Effector memory CD8-positive, alpha-beta T cell (primary cell): ENCODE data around the gene MARCHF3.
"Not testable (repeated sequence)": the region's sequence is repeated elsewhere in the genome, so short reads cannot be mapped to it uniquely, and the experiment has no call there.

ENCODE experiments used
- ATAC-seq: fragments of 150-1000 bp; cut with Tn5 transposase; replicated peaks from 2 replicates; pipeline ENCODE4 v1.10.0; 2021; ENCODE audit warnings: mild to moderate bottlenecking, moderate library complexity
- DNase-seq, 3 experiments: peaks; one replicate each; pipeline ENCODE4 v3.0.0; 2021
- H3K27ac Mint-ChIP-seq, 2 donors: one replicate each; pipeline ENCODE4 v1.8.0; 2022; ENCODE audit warnings: mild to moderate bottlenecking in 2 of 2, mixed read lengths in 2 of 2, moderate library complexity in 2 of 2
- H3K27me3 Mint-ChIP-seq, 2 donors: one replicate each; pipeline ENCODE4 v1.8.0; 2022; ENCODE audit warnings: mixed read lengths in 2 of 2
- H3K36me3 Mint-ChIP-seq: one replicate; pipeline ENCODE4 v1.8.0; 2022; ENCODE audit warnings: mild to moderate bottlenecking, moderate library complexity, mixed read lengths; ENCODE audit not compliant: insufficient read depth
- H3K4me1 Mint-ChIP-seq, 2 donors: one replicate each; pipeline ENCODE4 v1.8.0; 2022; ENCODE audit warnings: low read depth in 2 of 2, mixed read lengths in 2 of 2
- H3K4me3 Mint-ChIP-seq, 2 donors: one replicate each; pipeline ENCODE4 v1.8.0; 2022; ENCODE audit warnings: mild to moderate bottlenecking in 2 of 2, mixed read lengths in 2 of 2, moderate library complexity in 2 of 2
- H3K9me3 Mint-ChIP-seq, 2 donors: one replicate each; pipeline ENCODE4 v1.8.0; 2022; ENCODE audit warnings: mixed read lengths in 2 of 2

The MARCHF3 gene

GRCh38 chr5:127061956-127062355 is 31.6 kb upstream of the MARCHF3 start:
- no peaks in the 10 kb centered on the region for H3K27me3 Mint-ChIP-seq
- no peak for DNase-seq
- no peak overlapping the region for H3K4me3 Mint-ChIP-seq
- no peaks in the 10 kb centered on the region for H3K9me3 Mint-ChIP-seq
- H3K27ac Mint-ChIP-seq, result no peak overlapping the region
- no peak for ATAC-seq
- no peaks in the 10 kb centered on the region for H3K36me3 Mint-ChIP-seq
- H3K4me1 Mint-ChIP-seq, result peaks cover 3 to 11% of the 10 kb centered on the region in 2 donors

- DNase-seq (no peak), ATAC-seq (no peak)
- Mint-ChIP-seq H3K9me3 (no peaks in the 10 kb centered on the region), H3K27me3 (no peaks in the 10 kb centered on the region), H3K36me3 (no peaks in the 10 kb centered on the region), H3K4me3 (no peak overlapping the region), H3K27ac (no peak overlapping the region), H3K4me1 (peaks cover 3 to 11% of the 10 kb centered on the region in 2 donors)
Measured at GRCh38 chr5:127061537-127061936, 31.2 kb upstream of the MARCHF3 start.

GRCh38 chr5:127060470-127060985 is 30.2 kb upstream of the MARCHF3 start:
- ATAC-seq, result no peak
- Mint-ChIP-seq H3K27ac (no peak overlapping the region), H3K36me3 (no peaks in the 10 kb centered on the region), H3K27me3 (no peaks in the 10 kb centered on the region), H3K4me1 (peaks cover 3 to 11% of the 10 kb centered on the region in 2 donors), H3K9me3 (no peaks in the 10 kb centered on the region), H3K4me3 (no peak overlapping the region)
- no peak for DNase-seq

- ATAC-seq (no peak), DNase-seq (no peak)
- Mint-ChIP-seq H3K4me1 (peaks cover 3 to 11% of the 10 kb centered on the region in 2 donors), H3K36me3 (no peaks in the 10 kb centered on the region), H3K9me3 (no peaks in the 10 kb centered on the region), H3K27ac (no peak overlapping the region), H3K27me3 (no peaks in the 10 kb centered on the region), H3K4me3 (no peak overlapping the region)
Measured at GRCh38 chr5:127056896-127057295, 26.5 kb upstream of the MARCHF3 start.

- no peak overlapping the region for H3K4me3 Mint-ChIP-seq
- no peak overlapping the region for H3K27ac Mint-ChIP-seq
- no peaks in the 10 kb centered on the region for H3K36me3 Mint-ChIP-seq
- H3K27me3 Mint-ChIP-seq, result no peaks in the 10 kb centered on the region
- peaks cover 3 to 7% of the 10 kb centered on the region in 2 donors for H3K4me1 Mint-ChIP-seq
- H3K9me3 Mint-ChIP-seq, result no peaks in the 10 kb centered on the region
- DNase-seq (no peak), ATAC-seq (no peak)
Measured at GRCh38 chr5:127055880-127056653, 25.7 kb upstream of the MARCHF3 start.

GRCh38 chr5:127053551-127053950 is 23.2 kb upstream of the MARCHF3 start:
- not testable (repeated sequence) for ATAC-seq, H3K27ac Mint-ChIP-seq, H3K4me3 Mint-ChIP-seq, DNase-seq, H3K27me3 Mint-ChIP-seq, H3K36me3 Mint-ChIP-seq, H3K4me1 Mint-ChIP-seq, H3K9me3 Mint-ChIP-seq

GRCh38 chr5:127053049-127053448 is 22.7 kb upstream of the MARCHF3 start:
- Mint-ChIP-seq H3K27me3 (no peaks in the 10 kb centered on the region), H3K36me3 (no peaks in the 10 kb centered on the region), H3K4me3 (no peak overlapping the region)

GRCh38 chr5:127051591-127051990 is 21.2 kb upstream of the MARCHF3 start:
- no peak for ATAC-seq
- no peaks in the 10 kb centered on the region for H3K4me1 Mint-ChIP-seq
- no peaks in the 10 kb centered on the region for H3K36me3 Mint-ChIP-seq
- H3K4me3 Mint-ChIP-seq, result no peak overlapping the region
- no peak overlapping the region for H3K27ac Mint-ChIP-seq
- no peaks in the 10 kb centered on the region for H3K9me3 Mint-ChIP-seq
- no peaks in the 10 kb centered on the region for H3K27me3 Mint-ChIP-seq
- DNase-seq, result no peak

More at GRCh38 chr5:127053049-127053448, 22.7 kb upstream of the MARCHF3 start:
- ATAC-seq (no peak), DNase-seq (no peak)
- Mint-ChIP-seq H3K4me1 (no peaks in the 10 kb centered on the region), H3K9me3 (no peaks in the 10 kb centered on the region), H3K27ac (no peak overlapping the region)

GRCh38 chr5:127046343-127047072 is 16.1 kb upstream of the MARCHF3 start:
- Mint-ChIP-seq H3K27me3 (no peaks in the 10 kb centered on the region), H3K36me3 (no peaks in the 10 kb centered on the region), H3K4me1 (no peaks in the 10 kb centered on the region), H3K4me3 (no peak overlapping the region), H3K27ac (no peak overlapping the region), H3K9me3 (no peaks in the 10 kb centered on the region)
- DNase-seq (no peak), ATAC-seq (no peak)

GRCh38 chr5:127042593-127042992 is 12.2 kb upstream of the MARCHF3 start:
- Mint-ChIP-seq H3K27me3 (no peaks in the 10 kb centered on the region), H3K9me3 (no peaks in the 10 kb centered on the region), H3K4me1 (no peaks in the 10 kb centered on the region), H3K27ac (no peak overlapping the region), H3K36me3 (no peaks in the 10 kb centered on the region), H3K4me3 (no peak overlapping the region)
- ATAC-seq (no peak), DNase-seq (no peak)

- H3K4me3 Mint-ChIP-seq, result no peak overlapping the region
- H3K27me3 Mint-ChIP-seq, result no peaks in the 10 kb centered on the region
- no peak overlapping the region for H3K27ac Mint-ChIP-seq
- H3K9me3 Mint-ChIP-seq, result no peaks in the 10 kb centered on the region
- no peaks in the 10 kb centered on the region for H3K36me3 Mint-ChIP-seq
- DNase-seq, result no peak
- ATAC-seq, result no peak
- no peaks in the 10 kb centered on the region for H3K4me1 Mint-ChIP-seq
Measured at GRCh38 chr5:127041571-127041970, 11.2 kb upstream of the MARCHF3 start.

GRCh38 chr5:127040796-127041520 is 10.6 kb upstream of the MARCHF3 start:
- DNase-seq (no peak), ATAC-seq (no peak)
- H3K27ac Mint-ChIP-seq, result no peak overlapping the region

GRCh38 chr5:127038550-127038949 is 8.2 kb upstream of the MARCHF3 start:
- H3K9me3 Mint-ChIP-seq, result no peaks in the 10 kb centered on the region
- H3K4me1 Mint-ChIP-seq, result no peaks in the 10 kb centered on the region
- ATAC-seq (no peak), DNase-seq (no peak)
- peaks cover 10 to 17% of the 10 kb centered on the region in 2 donors for H3K27me3 Mint-ChIP-seq
- H3K4me3 Mint-ChIP-seq, result no peak overlapping the region
- no peaks in the 10 kb centered on the region for H3K36me3 Mint-ChIP-seq
- H3K27ac Mint-ChIP-seq, result no peak overlapping the region

More at GRCh38 chr5:127040796-127041520, 10.6 kb upstream of the MARCHF3 start:
- Mint-ChIP-seq H3K36me3 (no peaks in the 10 kb centered on the region), H3K27me3 (peaks cover 2 to 3% of the 10 kb centered on the region in 2 donors), H3K4me1 (no peaks in the 10 kb centered on the region), H3K9me3 (no peaks in the 10 kb centered on the region), H3K4me3 (no peak overlapping the region)
